ENCODE data around the gene ISG20L2.
A peak's percentile ranks its signal among the peaks of the same experiment; 100 is the strongest.

Gene ISG20L2

GRCh38 chr1:156740741-156741480, 12.3 kb upstream of the ISG20L2 start, which contains the start of gene MRPL24:
Gene MRPL24, minus strand, starts transcription at chr1:156741088. Its CDS starts 2,384 bp downstream, at chr1:156738704.
- peak; percentile 98 for DNase-seq (ENCODE audit: low read depth)

- DNase-seq (ENCODE audit: low read depth): no peak
These were observed 11.7 kb upstream of the ISG20L2 start for GRCh38 chr1:156740237-156740740.

- DNase-seq (ENCODE audit: low read depth): no peak
These were observed 10.3 kb upstream of the ISG20L2 start for GRCh38 chr1:156738916-156739315.

GRCh38 chr1:156738407-156738806, 9.8 kb upstream of the ISG20L2 start:
- no peak for DNase-seq (ENCODE audit: low read depth)

GRCh38 chr1:156733989-156734584, 5.5 kb upstream of the ISG20L2 start:
- DNase-seq (ENCODE audit: low read depth): no peak

GRCh38 chr1:156727926-156728598, 504 bp downstream of the ISG20L2 start, which contains the start of gene METTL25B:
Gene METTL25B, plus strand, starts transcription at chr1:156728469. Its CDS starts 636 bp downstream, at chr1:156729105.
- DNase-seq (ENCODE audit: low read depth): no peak

GRCh38 chr1:156727492-156727891, 1.1 kb downstream of the ISG20L2 start:
- DNase-seq (ENCODE audit: low read depth): no peak

- DNase-seq (ENCODE audit: low read depth): no peak
These were observed 1.9 kb downstream of the ISG20L2 start for GRCh38 chr1:156726549-156727226.

GRCh38 chr1:156725683-156726280, 2.8 kb downstream of the ISG20L2 start:
- peak; percentile 65 for DNase-seq (ENCODE audit: low read depth)

- no peak for DNase-seq (ENCODE audit: low read depth)
These were observed 7.0 kb downstream of the ISG20L2 start for GRCh38 chr1:156721535-156721934.

GRCh38 chr1:156721131-156721530, 7.4 kb downstream of the ISG20L2 start:
- no peak for DNase-seq (ENCODE audit: low read depth)

GRCh38 chr1:156717351-156717750, 11.2 kb downstream of the ISG20L2 start:
- no peak for DNase-seq (ENCODE audit: low read depth)

- no peak for DNase-seq (ENCODE audit: low read depth)
These were observed 13.7 kb downstream of the ISG20L2 start for GRCh38 chr1:156714830-156715229.

- DNase-seq (ENCODE audit: low read depth): no peak
These were observed 15.9 kb downstream of the ISG20L2 start for GRCh38 chr1:156712626-156713025.

- no peak for DNase-seq (ENCODE audit: low read depth)
These were observed 17.4 kb downstream of the ISG20L2 start for GRCh38 chr1:156711011-156711817.

- no peak for DNase-seq (ENCODE audit: low read depth)
These were observed 18.6 kb downstream of the ISG20L2 start for GRCh38 chr1:156709757-156710489.

GRCh38 chr1:156709031-156709430, 19.5 kb downstream of the ISG20L2 start:
- DNase-seq (ENCODE audit: low read depth): no peak

GRCh38 chr1:156708218-156708661, 20.3 kb downstream of the ISG20L2 start:
- no peak for DNase-seq (ENCODE audit: low read depth)

- no peak for DNase-seq (ENCODE audit: low read depth)
These were observed 20.9 kb downstream of the ISG20L2 start for GRCh38 chr1:156707417-156708217.
